GM18519 (cell line): ENCODE measurements around the gene OTOF.

Experiments
- ATAC-seq: cut with Tn5 transposase; IDR thresholded peaks from one replicate; pipeline ENCODE4 v1.9.1; 2021; ENCODE audit warnings: mild to moderate bottlenecking, moderate library complexity; ENCODE audit not compliant: unreplicated experiment, low FRiP score

OTOF gene

GRCh38 chr2:26466662-26467310 is 11.1 kb downstream of the OTOF start:
- no peak for ATAC-seq

DNA sequence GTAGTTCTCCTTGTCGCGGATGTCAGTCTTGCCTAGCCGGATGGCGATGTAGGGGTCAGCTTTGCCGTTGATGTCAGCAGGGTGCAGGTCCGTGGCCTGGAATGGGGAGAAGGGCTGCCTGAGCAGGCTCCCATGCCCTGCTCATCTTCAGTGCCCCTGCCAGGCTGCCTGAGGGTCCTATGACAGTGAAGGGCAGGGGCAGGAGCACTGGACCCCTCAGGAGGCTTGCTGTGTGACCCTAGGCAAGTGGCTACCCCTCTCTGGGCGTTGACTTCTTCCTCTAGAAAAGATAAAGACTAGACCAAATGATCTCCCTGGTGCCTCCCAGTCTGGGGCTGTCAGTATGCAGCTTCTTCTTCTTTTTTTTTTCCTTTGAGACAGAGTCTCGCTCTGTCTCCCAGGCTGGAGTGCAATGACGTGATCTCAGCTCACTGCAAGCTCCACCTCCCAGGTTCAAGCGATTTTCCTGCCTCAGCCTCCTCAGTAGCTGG is 11.9 kb downstream of the OTOF start:
- ATAC-seq, result no peak

DNA sequence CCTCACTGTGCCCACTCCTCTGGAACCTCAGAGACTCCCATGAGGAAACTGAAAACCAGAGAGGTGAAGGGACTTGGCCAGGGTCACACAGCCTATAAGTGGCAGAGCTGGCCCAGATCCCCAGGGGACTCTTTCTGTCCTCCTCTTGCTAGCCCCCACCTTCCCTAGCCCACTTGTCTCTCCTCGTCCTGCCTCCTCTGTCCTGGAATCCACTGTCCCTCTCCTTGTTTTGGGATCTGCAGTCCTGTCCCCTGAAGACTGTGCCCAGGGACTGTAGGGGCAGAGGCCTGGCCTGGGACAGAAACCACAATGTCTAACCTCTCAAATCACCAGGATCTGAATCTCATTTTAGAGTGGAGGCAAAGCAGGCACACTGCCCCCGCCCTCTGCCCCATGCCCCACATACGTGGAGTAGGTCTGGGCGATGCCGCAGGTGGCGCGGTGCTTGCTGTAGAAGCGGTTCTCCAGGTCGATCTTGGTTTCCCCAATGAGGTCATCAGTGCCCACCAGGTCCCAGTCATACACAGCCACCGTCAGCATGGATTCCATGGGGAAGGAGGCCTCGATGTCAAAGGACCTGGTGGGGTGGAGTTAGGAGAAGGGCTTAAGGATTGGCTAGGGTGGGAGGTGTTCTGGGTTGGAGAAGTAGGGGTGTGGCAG is 12.5 kb downstream of the OTOF start:
- ATAC-seq, result no peak

DNA sequence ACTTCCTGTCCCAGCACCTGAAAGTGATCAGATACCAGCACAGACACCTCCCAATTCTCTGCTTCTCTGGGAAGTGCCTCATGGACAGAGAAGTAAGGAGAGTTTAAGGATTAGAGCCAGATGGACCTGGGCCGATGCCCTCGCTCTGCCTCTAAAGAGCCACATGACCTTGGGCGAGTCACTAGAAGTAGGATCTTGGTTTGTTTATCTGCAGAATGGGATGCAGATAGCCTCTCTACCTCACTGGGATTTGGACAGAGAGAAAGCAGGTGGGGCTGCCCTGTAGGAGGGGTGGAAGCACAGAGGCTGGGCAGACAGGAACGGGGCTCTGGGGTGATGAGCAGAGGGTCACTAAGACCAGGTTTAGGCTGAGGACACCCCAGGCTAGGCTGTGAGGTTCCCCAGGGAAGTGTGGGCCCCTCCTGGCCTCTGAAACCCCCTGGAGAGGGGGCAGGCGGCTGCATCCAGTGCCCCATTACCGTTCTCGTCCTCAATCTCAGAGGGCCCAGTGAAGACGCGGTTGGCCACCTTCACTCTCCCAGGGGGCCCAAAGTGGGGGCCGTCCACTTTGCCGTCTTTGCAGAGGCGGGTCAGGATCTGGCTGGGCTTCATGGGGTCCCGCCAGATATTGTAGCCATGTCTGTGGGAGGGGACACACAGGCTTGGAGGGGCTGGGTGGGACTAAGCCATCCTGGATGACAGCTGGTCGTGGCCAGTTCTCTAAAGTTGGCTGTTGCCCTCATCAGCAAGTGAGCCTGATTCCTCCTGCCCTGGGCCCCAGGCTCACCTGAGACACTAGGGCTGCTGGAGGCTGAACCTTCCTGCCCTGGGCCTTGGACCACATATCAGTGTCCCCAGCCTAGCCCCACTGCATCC is 13.3 kb downstream of the OTOF start:
- no peak for ATAC-seq

DNA sequence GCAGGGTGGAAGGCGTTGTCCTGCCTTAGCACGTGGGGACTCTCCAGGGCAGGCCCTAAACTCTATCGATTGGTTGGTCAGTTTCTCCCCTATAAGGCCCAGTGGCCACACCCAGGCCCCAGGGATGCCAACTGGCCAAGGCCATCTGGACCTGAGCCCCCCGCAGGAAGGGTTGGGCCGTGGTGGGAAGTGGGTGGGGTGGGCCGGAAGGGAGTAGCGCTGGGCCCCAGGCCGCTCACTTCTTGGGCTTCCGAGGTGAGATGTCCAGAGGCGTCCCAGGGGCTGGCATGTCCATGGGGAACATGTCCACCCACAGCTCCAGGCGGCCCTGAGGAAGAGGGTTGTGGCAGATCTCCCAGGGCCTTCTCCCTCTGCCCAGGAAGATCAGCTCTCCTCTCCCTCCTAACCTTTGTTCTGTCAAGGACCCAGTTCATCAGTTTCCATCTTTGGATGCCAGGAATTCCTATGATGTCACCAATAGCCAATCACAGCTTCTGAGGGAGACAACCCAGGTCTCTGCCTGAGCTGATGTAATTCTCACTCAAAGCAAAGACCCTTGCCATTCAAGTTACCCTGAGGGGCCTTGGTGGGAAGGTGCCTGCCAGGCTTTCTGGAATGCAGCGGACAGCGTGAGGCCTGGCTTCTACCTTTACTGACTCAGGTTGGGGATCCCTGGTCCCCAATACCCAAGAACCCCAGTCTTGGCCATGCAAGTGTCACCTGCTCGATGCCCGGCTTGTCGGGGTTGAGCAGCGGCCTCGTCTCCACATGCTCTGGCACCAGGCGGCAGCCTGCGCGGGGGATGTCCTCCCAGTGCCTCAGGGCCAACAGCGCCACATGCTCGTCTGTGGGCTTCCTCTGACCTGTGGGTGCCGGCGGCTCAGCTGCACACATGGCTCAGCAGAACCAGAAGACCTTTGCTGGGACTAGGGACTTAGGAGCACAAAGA is 14.4 kb downstream of the OTOF start:
- ATAC-seq, result no peak

- ATAC-seq, result no peak
Measured at GRCh38 chr2:26462511-26463243, 15.2 kb downstream of the OTOF start.

- no peak for ATAC-seq
Measured at GRCh38 chr2:26462100-26462499, 15.8 kb downstream of the OTOF start.

GRCh38 chr2:26461601-26462023 is 16.3 kb downstream of the OTOF start:
- no peak for ATAC-seq

DNA sequence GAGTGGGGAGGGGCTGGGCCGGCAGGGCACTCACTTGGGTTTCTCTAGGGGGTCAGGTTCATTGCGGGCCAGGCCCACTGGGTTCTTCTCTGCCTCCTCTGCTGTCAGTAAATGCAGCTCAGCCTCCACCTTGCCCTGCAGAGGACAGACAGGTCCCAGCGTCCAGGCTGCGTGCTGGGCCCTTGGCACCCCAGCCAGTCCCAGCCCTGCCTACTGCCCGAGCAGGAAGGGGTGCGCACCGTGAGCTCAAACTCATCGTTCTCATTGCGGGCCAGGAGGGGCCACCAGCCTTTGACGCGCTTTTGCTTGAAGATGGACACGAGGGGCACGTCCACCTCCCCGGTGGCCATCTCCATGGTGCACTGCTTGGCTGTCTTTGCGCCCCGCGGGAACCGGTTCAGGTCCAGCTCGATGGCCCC is 17.3 kb downstream of the OTOF start:
- ATAC-seq, result no peak

DNA sequence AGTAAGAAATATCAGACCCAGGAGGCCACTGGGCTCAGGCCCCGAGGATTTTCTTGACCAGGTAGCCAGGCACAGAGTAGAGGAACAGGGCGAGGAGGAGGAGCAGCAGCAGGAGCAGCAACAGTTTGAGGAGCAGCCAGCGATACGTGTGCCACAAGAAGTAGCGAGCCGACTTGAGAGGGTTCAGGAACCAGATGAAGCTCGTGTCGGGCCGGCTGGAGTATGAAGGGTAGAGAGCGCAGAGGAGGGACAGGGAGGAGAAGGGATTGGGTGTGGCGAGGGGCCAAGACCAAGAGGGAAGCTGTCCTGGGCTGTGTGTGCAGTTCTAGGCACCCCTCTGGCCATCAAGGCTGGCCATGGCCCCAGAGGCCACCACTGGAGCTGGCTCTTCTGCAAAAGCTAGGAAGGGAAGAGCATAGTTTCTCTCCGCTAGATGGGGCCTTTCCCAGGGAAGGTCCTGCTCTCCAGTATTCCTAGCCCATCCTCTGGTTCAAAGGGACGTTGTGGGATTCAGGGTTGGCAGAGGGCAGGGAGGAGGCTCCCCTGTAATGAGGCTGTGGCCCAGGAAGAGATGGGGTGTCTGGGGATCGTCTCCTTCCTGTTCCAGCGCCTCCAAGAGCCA is 17.8 kb downstream of the OTOF start:
- ATAC-seq, result no peak

DNA sequence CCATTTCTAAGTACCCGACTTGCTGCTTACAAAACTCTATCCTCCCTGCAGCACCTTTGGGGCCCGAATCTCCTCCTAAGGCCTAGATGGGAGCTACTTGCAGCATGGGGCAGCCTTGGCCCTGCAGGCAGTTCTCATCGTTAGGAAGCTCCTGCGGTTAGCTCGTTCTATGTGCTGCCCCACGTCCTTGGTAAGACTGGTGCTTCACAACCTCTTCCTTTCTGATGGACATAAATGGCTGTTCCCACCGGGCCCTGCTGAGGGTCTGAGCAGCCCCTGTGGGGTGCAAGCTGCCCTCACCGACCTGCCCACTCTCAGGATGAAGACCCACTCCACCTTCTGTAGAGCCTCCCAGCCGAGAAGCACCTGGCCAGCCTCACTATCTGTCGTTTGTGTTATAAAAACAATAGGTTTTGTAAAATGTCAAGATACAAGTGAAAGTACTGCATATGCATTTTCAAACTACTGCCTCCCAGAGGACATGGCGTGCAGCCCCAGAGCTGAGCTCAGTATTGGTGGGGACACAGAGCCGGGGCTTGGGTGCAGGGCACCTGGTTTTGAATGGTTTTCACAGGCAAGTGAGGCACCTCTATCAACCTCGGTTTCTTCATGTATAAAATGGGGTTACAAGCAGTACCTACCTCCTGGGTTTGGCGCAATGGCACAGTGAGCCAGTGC is 19.4 kb downstream of the OTOF start:
- ATAC-seq, result no peak

- ATAC-seq, result no peak
Measured at GRCh38 chr2:26457695-26458364, 20.1 kb downstream of the OTOF start.

- ATAC-seq, result no peak
Measured at GRCh38 chr2:26457251-26457666, 20.7 kb downstream of the OTOF start.

DNA sequence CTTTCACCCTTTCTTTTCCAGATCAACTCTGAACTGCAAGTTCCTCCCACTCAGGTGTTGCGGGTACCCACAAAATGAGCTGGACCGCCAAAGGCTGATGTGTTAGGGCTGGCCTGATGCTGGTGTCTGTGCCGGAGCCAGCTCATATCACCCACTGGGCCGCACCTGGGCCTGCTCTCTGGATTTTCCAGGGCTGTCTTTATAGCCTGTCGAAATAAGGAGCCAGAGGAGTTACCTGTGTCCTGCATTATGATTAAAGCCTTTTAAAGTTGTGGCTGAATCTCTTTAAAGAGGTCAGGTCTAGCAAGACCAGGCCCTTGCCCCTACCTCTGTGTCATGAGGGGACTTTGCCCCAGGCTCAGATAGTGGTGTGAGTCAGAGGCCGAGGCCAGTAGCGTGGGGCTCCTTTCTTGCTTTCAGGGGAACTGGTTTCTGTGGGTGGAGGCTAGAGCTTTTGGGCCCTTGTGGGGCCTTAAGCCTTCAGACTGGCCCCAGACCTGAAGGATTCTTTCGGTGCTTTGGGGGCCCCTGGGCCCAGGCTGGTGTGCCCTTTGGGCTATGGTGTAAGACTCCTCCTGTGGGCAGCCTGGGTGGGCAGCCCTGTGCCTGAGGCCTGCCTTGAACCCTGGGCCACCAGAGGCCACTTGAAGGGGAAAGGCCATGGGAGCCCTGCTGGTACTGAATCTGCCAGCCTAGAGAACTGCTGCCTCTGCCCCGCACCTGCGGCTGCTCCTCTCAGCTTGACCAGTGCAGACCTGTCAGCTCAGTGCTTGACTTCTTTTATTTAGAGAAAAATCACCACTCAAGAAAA is 21.3 kb downstream of the OTOF start:
- no peak for ATAC-seq

GRCh38 chr2:26455670-26456439 is 22.1 kb downstream of the OTOF start:
- no peak for ATAC-seq

GRCh38 chr2:26455037-26455669 is 22.8 kb downstream of the OTOF start:
- ATAC-seq, result no peak
